DOHH2 (cell line): ENCODE measurements around the gene ST3GAL2.

Experiments
- H3F3A ChIP-seq: fragments of 200-600 bp; sonication (generic), shearing (Covaris generic); 2 replicates; pipeline ENCODE4 v1.6.0; 2016; ENCODE audit warnings: antibody characterized with exemption, mild to moderate bottlenecking; ENCODE audit not compliant: control insufficient read depth, insufficient read depth
- H3K27ac ChIP-seq: fragments of 200-600 bp; sonication (generic); 2 replicates; pipeline ENCODE4 v1.5.1; 2014; ENCODE audit warnings: low read depth, mild to moderate bottlenecking, low read length, moderate library complexity
- H3K27me3 ChIP-seq: fragments of 200-600 bp; sonication (generic); 2 replicates; pipeline ENCODE4 v1.6.1; 2014; ENCODE audit warnings: mild to moderate bottlenecking, low read length, mixed read lengths; ENCODE audit not compliant: control insufficient read depth
- H3K36me3 ChIP-seq: fragments of 200-600 bp; sonication (generic); 2 replicates; pipeline ENCODE4 v1.6.1; 2014; ENCODE audit warnings: mild to moderate bottlenecking, low read length, moderate library complexity, mixed read lengths; ENCODE audit not compliant: control insufficient read depth
- H3K4me1 ChIP-seq: fragments of 200-600 bp; sonication (generic); 2 replicates; pipeline ENCODE4 v1.6.1; 2014; ENCODE audit warnings: mild to moderate bottlenecking, low read length, mixed read lengths; ENCODE audit not compliant: control insufficient read depth
- H3K4me2 ChIP-seq: fragments of 200-600 bp; sonication (generic); 2 replicates; pipeline ENCODE4 v1.6.0; 2014; ENCODE audit warnings: mild to moderate bottlenecking, low read length, moderate library complexity
- H3K4me3 ChIP-seq: fragments of 200-600 bp; sonication (generic); 2 replicates; pipeline ENCODE4 v1.5.1; 2014; ENCODE audit warnings: mild to moderate bottlenecking, low read length, mixed read lengths
- H3K79me2 ChIP-seq: fragments of 200-600 bp; sonication (generic); 2 replicates; pipeline ENCODE4 v1.6.1; 2014; ENCODE audit warnings: mild to moderate bottlenecking, low read length, mixed read lengths; ENCODE audit not compliant: control insufficient read depth
- H3K9me2 ChIP-seq: fragments of 200-600 bp; sonication (generic); replicated peaks from 2 replicates; pipeline ENCODE4 v1.6.1; 2014; ENCODE audit warnings: mild to moderate bottlenecking, low read length, mixed read lengths; ENCODE audit not compliant: control insufficient read depth
- H3K9me3 ChIP-seq: fragments of 200-600 bp; sonication (generic); 2 replicates; pipeline ENCODE4 v1.6.1; 2014; ENCODE audit warnings: antibody characterized with exemption, low read length, mixed read lengths; ENCODE audit not compliant: control insufficient read depth, insufficient read depth
- H4K20me1 ChIP-seq: fragments of 200-600 bp; sonication (generic); 2 replicates; pipeline ENCODE4 v1.6.0; 2014; ENCODE audit warnings: low read depth, mild to moderate bottlenecking, antibody characterized with exemption, low read length, moderate library complexity; ENCODE audit not compliant: control insufficient read depth, insufficient read depth
- CTCF ChIP-seq: fragments of 200-600 bp; sonication (generic); IDR thresholded peaks from one replicate; pipeline ENCODE4 v1.5.1; 2014; ENCODE audit warnings: antibody characterized with exemption, mild to moderate bottlenecking, low read depth, low read length; ENCODE audit not compliant: poor library complexity, severe bottlenecking
- EZH2phosphoT487 ChIP-seq: fragments of 200-600 bp; sonication (generic); IDR thresholded peaks from 2 replicates; pipeline ENCODE4 v1.6.1; 2017; ENCODE audit warnings: borderline replicate concordance, mild to moderate bottlenecking, antibody characterized with exemption, low read length, moderate library complexity, mixed read lengths

ST3GAL2 gene

GRCh38 chr16:70421014-70421413 lies 17.9 kb downstream of the ST3GAL2 start:
- Histone ChIP-seq H3K79me2 (peaks cover 90% of the 10 kb centered on the region), H3K4me3 (no peak overlapping the region)

GRCh38 chr16:70419384-70420327 lies 19.2 kb downstream of the ST3GAL2 start:
- Histone ChIP-seq H3K9me3 (no peaks in the 10 kb centered on the region), H3F3A (0 out of 2 replicates have a peak, but pooled peaks cover 3% of the 10 kb centered on the region), H3K27me3 (no peaks in the 10 kb centered on the region), H3K4me3 (peak overlapping the region; percentile 44), H3K9me2 (no peaks in the 10 kb centered on the region), H3K27ac (peak overlapping the region; percentile 69), H3K4me2 (peak overlapping the region; percentile 81), H3K4me1 (peaks cover 71% of the 10 kb centered on the region), H4K20me1 (peaks cover 9% of the 10 kb centered on the region; the same call in 1 of the 2 replicates), H3K36me3 (peaks cover 31% of the 10 kb centered on the region), H3K79me2 (peaks cover 87% of the 10 kb centered on the region)
- TF ChIP-seq EZH2phosphoT487 (no peak), CTCF (no peak)

More at GRCh38 chr16:70421014-70421413, 17.9 kb downstream of the ST3GAL2 start:
- Histone ChIP-seq H3K27me3 (no peaks in the 10 kb centered on the region), H3K4me2 (no peak overlapping the region), H4K20me1 (peaks cover 9% of the 10 kb centered on the region; the same call in 1 of the 2 replicates), H3K27ac (no peak overlapping the region), H3K36me3 (peaks cover 42% of the 10 kb centered on the region), H3F3A (0 out of 2 replicates have a peak, but pooled peaks cover 3% of the 10 kb centered on the region), H3K9me2 (no peaks in the 10 kb centered on the region), H3K9me3 (no peaks in the 10 kb centered on the region), H3K4me1 (peaks cover 68% of the 10 kb centered on the region)
- no peak for TF ChIP-seq EZH2phosphoT487
- no peak for TF ChIP-seq CTCF

GRCh38 chr16:70418993-70419318 lies 19.9 kb downstream of the ST3GAL2 start:
- H3K36me3 ChIP-seq, result peaks cover 30% of the 10 kb centered on the region
- H3K27ac ChIP-seq, result peak overlapping the region; percentile 69
- peak overlapping the region; percentile 44 for H3K4me3 ChIP-seq
- H3K4me2 ChIP-seq, result peak overlapping the region; percentile 81
- H3K27me3 ChIP-seq, result no peaks in the 10 kb centered on the region
- H4K20me1 ChIP-seq, result peaks cover 9% of the 10 kb centered on the region; the same call in 1 of the 2 replicates
- TF ChIP-seq EZH2phosphoT487, result no peak
- TF ChIP-seq CTCF, result no peak
- 0 out of 2 replicates have a peak, but pooled peaks cover 3% of the 10 kb centered on the region for H3F3A ChIP-seq
- no peaks in the 10 kb centered on the region for H3K9me3 ChIP-seq
- H3K4me1 ChIP-seq, result peaks cover 71% of the 10 kb centered on the region
- peaks cover 91% of the 10 kb centered on the region for H3K79me2 ChIP-seq
- H3K9me2 ChIP-seq, result no peaks in the 10 kb centered on the region
